GM23338 (cell line): ENCODE results near the gene TNFAIP6. TPM values are rescaled to one million over a fixed set of nuclear protein-coding genes. Genes with fewer than 3 reads are reported as not detected.

ENCODE experiments used
- ATAC-seq: fragments of 200-7000 bp; cut with Tn5 transposase; 3 replicates; pipeline ENCODE4 v1.9.1; 2020
- DNase-seq: peaks from one replicate; pipeline ENCODE4 v3.0.0-alpha.2; 2015; ENCODE audit warnings: low spot score
- H2AFZ ChIP-seq: fragments of 200-600 bp; sonication (generic); 2 replicates; pipeline ENCODE4 v1.8.0; 2016; ENCODE audit warnings: antibody characterized with exemption, mild to moderate bottlenecking, moderate library complexity
- H3F3A ChIP-seq: fragments of 200-600 bp; sonication (generic); replicated peaks from 2 replicates; pipeline ENCODE4 v1.8.0; 2017; ENCODE audit warnings: antibody characterized with exemption, mixed run types, low read depth
- H3K27ac ChIP-seq: fragments of 200-600 bp; sonication (generic); 2 replicates; pipeline ENCODE4 v1.6.1; 2016; ENCODE audit warnings: low read depth
- H3K27me3 ChIP-seq: fragments of 200-600 bp; sonication (generic); 2 replicates; pipeline ENCODE4 v1.8.0; 2016; ENCODE audit warnings: mild to moderate bottlenecking, mixed run types, moderate library complexity; ENCODE audit not compliant: insufficient read depth
- H3K36me3 ChIP-seq: fragments of 200-600 bp; sonication (generic); 2 replicates; pipeline ENCODE4 v1.8.0; 2016; ENCODE audit warnings: mild to moderate bottlenecking; ENCODE audit not compliant: insufficient read depth
- H3K4me1 ChIP-seq: fragments of 200-600 bp; sonication (generic); 2 replicates; pipeline ENCODE4 v1.8.0; 2016; ENCODE audit warnings: mild to moderate bottlenecking, moderate library complexity; ENCODE audit not compliant: insufficient read depth
- H3K4me2 ChIP-seq: fragments of 200-600 bp; sonication (generic); 2 replicates; pipeline ENCODE4 v1.7.1; 2017; ENCODE audit warnings: mixed run types
- H3K4me3 ChIP-seq: fragments of 200-600 bp; sonication (generic); 2 replicates; pipeline ENCODE4 v1.6.1; 2016; ENCODE audit warnings: mixed run types
- H3K79me2 ChIP-seq: fragments of 200-600 bp; sonication (generic); replicated peaks from 2 replicates; pipeline ENCODE4 v1.8.0; 2017; ENCODE audit warnings: mild to moderate bottlenecking; ENCODE audit not compliant: insufficient read depth
- H3K9me2 ChIP-seq: fragments of 200-600 bp; sonication (generic); 2 replicates; pipeline ENCODE4 v1.8.0; 2017; ENCODE audit not compliant: insufficient read depth
- H4K20me1 ChIP-seq: fragments of 200-600 bp; sonication (generic); replicated peaks from 2 replicates; pipeline ENCODE4 v1.8.0; 2017; ENCODE audit warnings: mild to moderate bottlenecking; ENCODE audit not compliant: insufficient read depth
- H3K27ac Mint-ChIP-seq: 2 replicates; pipeline ENCODE4 v1.8.0; 2020; ENCODE audit warnings: inconsistent platforms, mild to moderate bottlenecking, moderate library complexity, mixed read lengths
- H3K27me3 Mint-ChIP-seq: 3 replicates; pipeline ENCODE4 v1.8.0; 2022; ENCODE audit warnings: low read depth, mild to moderate bottlenecking, moderate library complexity, mixed read lengths, inconsistent platforms; ENCODE audit not compliant: insufficient read depth, poor library complexity
- H3K36me3 Mint-ChIP-seq: 3 replicates; pipeline ENCODE4 v1.8.0; 2021; ENCODE audit warnings: low read depth, mild to moderate bottlenecking, inconsistent platforms, moderate library complexity, mixed read lengths
- H3K4me1 Mint-ChIP-seq: 3 replicates; pipeline ENCODE4 v1.8.0; 2020; ENCODE audit warnings: mild to moderate bottlenecking, inconsistent platforms, mixed read lengths
- H3K4me3 Mint-ChIP-seq: 3 replicates; pipeline ENCODE4 v1.8.0; 2021; ENCODE audit warnings: moderate library complexity, mild to moderate bottlenecking, inconsistent platforms, mixed read lengths
- H3K9me3 Mint-ChIP-seq: 3 replicates; pipeline ENCODE4 v1.8.0; 2020; ENCODE audit warnings: moderate library complexity, mild to moderate bottlenecking, inconsistent platforms, mixed read lengths
- CREB1 ChIP-seq: fragments of 250-450 bp; sonication (Bioruptor Pico); IDR thresholded peaks from 2 replicates; pipeline ENCODE4 v1.5.0; 2020; ENCODE audit warnings: low read depth, mild to moderate bottlenecking, moderate library complexity
- EZH2 ChIP-seq: fragments of 200-600 bp; sonication (generic); IDR thresholded peaks from one replicate; pipeline ENCODE4 v1.8.0; 2017; ENCODE audit warnings: antibody characterized with exemption, mild to moderate bottlenecking, low read depth; ENCODE audit not compliant: unreplicated experiment
- EZH2phosphoT487 ChIP-seq: fragments of 200-600 bp; sonication (generic); IDR thresholded peaks from one replicate; pipeline ENCODE4 v1.8.1; 2018; ENCODE audit warnings: antibody characterized with exemption; ENCODE audit not compliant: unreplicated experiment
- JUNB ChIP-seq: IDR thresholded peaks from one replicate; pipeline ENCODE4 v1.6.1; 2016; ENCODE audit warnings: antibody characterized with exemption; ENCODE audit not compliant: unreplicated experiment
- NANOG ChIP-seq: IDR thresholded peaks from 2 replicates; pipeline ENCODE4 v1.6.1; 2016; ENCODE audit warnings: antibody characterized with exemption, borderline replicate concordance
- POLR2AphosphoS5 ChIP-seq: IDR thresholded peaks from 2 replicates; pipeline ENCODE4 v1.6.1; 2016; ENCODE audit warnings: antibody characterized with exemption, low read depth
- STAT1 ChIP-seq: IDR thresholded peaks from one replicate; pipeline ENCODE4 v1.6.1; 2016; ENCODE audit warnings: antibody characterized with exemption; ENCODE audit not compliant: unreplicated experiment
- ZNF114 ChIP-seq: fragments of 250-450 bp; sonication (Bioruptor Pico); IDR thresholded peaks from 2 replicates; pipeline ENCODE4 v1.5.0; 2020; ENCODE audit warnings: mild to moderate bottlenecking, moderate library complexity
- ZNF331 ChIP-seq: fragments of 250-450 bp; sonication (Bioruptor Pico); IDR thresholded peaks from 2 replicates; pipeline ENCODE4 v1.5.0; 2020; ENCODE audit warnings: low read depth, mild to moderate bottlenecking, moderate library complexity
- polyA plus RNA-seq: library from polyadenylated mRNA; unstranded; fragments of >200 nt; fragmentation: Nextera tagmentation; extraction: Ambion mirVana; gene quantifications from 2 replicates; pipeline ENCODE4 v1.2.1, GENCODE V29; 2016
- total RNA-seq: library from RNA; depleted of rRNA; stranded (reverse); fragments of >200 nt; shearing (Covaris generic); gene quantifications from 2 replicates; pipeline ENCODE4 v1.2.3, GENCODE V29; 2014
- TF ChIP-seq, protein P1 (sequence below), 2 experiments: fragments of 200-600 bp in 1 of 2; sonication (generic) in 1 of 2; conservative IDR thresholded peaks; 2 replicates each; pipeline versions ENCODE4 v1.5.1 to v1.6.1; 2016 to 2017; ENCODE audit warnings: antibody characterized with exemption in 2 of 2, low read depth in 2 of 2, mild to moderate bottlenecking in 2 of 2, moderate library complexity in 1 of 2
- TF ChIP-seq, protein P2 (sequence below): IDR thresholded peaks from 2 replicates; pipeline ENCODE4 v1.6.1; 2016; ENCODE audit warnings: antibody characterized with exemption
- TF ChIP-seq, protein P3 (sequence below): IDR thresholded peaks from one replicate; pipeline ENCODE4 v1.6.1; 2018; ENCODE audit warnings: antibody characterized with exemption; ENCODE audit not compliant: unreplicated experiment
- TF ChIP-seq, protein P4 (sequence below): fragments of 250-450 bp; sonication (Bioruptor Pico); IDR thresholded peaks from 2 replicates; pipeline ENCODE4 v1.5.0; 2020; ENCODE audit warnings: mild to moderate bottlenecking, moderate library complexity

The TNFAIP6 gene
- total and polyA plus RNA-seq, 2 experiments from 2014 or later, result 2.9 to 6.1 TPM

DNA sequence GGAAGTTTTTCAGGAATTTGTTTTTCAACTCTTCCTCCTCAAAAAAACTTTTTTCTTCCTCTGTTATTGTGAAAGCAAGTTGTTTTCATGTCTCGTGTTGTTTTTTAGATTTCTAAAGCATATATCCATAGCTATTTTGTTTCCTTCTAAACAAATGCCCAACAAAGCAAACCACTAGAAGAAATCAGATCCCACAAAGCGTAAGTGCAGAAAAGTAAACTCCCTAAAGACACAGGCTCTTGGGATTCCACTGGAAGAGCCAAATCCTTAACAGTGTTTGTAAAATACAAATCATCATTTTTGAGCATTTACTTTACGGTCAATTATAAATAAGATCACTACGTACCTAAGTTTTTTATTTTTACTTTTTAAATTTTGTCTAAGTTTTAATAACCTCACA, 30.6 kb downstream of the TNFAIP6 start:
- Histone ChIP-seq H3K4me3 (no peak overlapping the region), H3K36me3 (no peaks in the 10 kb centered on the region), H3K79me2 (no peaks in the 10 kb centered on the region), H3K27me3 (no peaks in the 10 kb centered on the region), H3K4me1 (no peaks in the 10 kb centered on the region), H3K9me2 (no peaks in the 10 kb centered on the region), H3F3A (no peaks in the 10 kb centered on the region), H3K27ac (no peak overlapping the region), H3K4me2 (no peak overlapping the region), H2AFZ (no peak overlapping the region), H4K20me1 (no peaks in the 10 kb centered on the region)
- Mint-ChIP-seq H3K27ac (no peak overlapping the region), H3K9me3 (no peaks in the 10 kb centered on the region; the same call in 2 of the 3 replicates), H3K4me3 (no peak overlapping the region), H3K4me1 (no peaks in the 10 kb centered on the region), H3K36me3 (no peaks in the 10 kb centered on the region), H3K27me3 (peaks cover 3% of the 10 kb centered on the region)
- ATAC-seq, result no peak
- no peak for DNase-seq
- TF ChIP-seq, protein P1, sequence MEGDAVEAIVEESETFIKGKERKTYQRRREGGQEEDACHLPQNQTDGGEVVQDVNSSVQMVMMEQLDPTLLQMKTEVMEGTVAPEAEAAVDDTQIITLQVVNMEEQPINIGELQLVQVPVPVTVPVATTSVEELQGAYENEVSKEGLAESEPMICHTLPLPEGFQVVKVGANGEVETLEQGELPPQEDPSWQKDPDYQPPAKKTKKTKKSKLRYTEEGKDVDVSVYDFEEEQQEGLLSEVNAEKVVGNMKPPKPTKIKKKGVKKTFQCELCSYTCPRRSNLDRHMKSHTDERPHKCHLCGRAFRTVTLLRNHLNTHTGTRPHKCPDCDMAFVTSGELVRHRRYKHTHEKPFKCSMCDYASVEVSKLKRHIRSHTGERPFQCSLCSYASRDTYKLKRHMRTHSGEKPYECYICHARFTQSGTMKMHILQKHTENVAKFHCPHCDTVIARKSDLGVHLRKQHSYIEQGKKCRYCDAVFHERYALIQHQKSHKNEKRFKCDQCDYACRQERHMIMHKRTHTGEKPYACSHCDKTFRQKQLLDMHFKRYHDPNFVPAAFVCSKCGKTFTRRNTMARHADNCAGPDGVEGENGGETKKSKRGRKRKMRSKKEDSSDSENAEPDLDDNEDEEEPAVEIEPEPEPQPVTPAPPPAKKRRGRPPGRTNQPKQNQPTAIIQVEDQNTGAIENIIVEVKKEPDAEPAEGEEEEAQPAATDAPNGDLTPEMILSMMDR (conservative IDR thresholded peaks at IDR 0.05; ENCODE audit: low read depth in 2 of 2), result no peak
- TF ChIP-seq EZH2phosphoT487 (no peak), POLR2AphosphoS5 (no peak), EZH2 (no peak), JUNB (no peak), ZNF114 (CRISPR knock-in tag) (no peak), STAT1 (no peak), CREB1 (CRISPR knock-in tag) (no peak), NANOG (no peak), ZNF331 (CRISPR knock-in tag) (no peak)
- TF ChIP-seq, protein P2, sequence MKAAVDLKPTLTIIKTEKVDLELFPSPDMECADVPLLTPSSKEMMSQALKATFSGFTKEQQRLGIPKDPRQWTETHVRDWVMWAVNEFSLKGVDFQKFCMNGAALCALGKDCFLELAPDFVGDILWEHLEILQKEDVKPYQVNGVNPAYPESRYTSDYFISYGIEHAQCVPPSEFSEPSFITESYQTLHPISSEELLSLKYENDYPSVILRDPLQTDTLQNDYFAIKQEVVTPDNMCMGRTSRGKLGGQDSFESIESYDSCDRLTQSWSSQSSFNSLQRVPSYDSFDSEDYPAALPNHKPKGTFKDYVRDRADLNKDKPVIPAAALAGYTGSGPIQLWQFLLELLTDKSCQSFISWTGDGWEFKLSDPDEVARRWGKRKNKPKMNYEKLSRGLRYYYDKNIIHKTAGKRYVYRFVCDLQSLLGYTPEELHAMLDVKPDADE, result no peak
- TF ChIP-seq, protein P3, sequence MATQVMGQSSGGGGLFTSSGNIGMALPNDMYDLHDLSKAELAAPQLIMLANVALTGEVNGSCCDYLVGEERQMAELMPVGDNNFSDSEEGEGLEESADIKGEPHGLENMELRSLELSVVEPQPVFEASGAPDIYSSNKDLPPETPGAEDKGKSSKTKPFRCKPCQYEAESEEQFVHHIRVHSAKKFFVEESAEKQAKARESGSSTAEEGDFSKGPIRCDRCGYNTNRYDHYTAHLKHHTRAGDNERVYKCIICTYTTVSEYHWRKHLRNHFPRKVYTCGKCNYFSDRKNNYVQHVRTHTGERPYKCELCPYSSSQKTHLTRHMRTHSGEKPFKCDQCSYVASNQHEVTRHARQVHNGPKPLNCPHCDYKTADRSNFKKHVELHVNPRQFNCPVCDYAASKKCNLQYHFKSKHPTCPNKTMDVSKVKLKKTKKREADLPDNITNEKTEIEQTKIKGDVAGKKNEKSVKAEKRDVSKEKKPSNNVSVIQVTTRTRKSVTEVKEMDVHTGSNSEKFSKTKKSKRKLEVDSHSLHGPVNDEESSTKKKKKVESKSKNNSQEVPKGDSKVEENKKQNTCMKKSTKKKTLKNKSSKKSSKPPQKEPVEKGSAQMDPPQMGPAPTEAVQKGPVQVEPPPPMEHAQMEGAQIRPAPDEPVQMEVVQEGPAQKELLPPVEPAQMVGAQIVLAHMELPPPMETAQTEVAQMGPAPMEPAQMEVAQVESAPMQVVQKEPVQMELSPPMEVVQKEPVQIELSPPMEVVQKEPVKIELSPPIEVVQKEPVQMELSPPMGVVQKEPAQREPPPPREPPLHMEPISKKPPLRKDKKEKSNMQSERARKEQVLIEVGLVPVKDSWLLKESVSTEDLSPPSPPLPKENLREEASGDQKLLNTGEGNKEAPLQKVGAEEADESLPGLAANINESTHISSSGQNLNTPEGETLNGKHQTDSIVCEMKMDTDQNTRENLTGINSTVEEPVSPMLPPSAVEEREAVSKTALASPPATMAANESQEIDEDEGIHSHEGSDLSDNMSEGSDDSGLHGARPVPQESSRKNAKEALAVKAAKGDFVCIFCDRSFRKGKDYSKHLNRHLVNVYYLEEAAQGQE, result no peak
- TF ChIP-seq, protein P4, sequence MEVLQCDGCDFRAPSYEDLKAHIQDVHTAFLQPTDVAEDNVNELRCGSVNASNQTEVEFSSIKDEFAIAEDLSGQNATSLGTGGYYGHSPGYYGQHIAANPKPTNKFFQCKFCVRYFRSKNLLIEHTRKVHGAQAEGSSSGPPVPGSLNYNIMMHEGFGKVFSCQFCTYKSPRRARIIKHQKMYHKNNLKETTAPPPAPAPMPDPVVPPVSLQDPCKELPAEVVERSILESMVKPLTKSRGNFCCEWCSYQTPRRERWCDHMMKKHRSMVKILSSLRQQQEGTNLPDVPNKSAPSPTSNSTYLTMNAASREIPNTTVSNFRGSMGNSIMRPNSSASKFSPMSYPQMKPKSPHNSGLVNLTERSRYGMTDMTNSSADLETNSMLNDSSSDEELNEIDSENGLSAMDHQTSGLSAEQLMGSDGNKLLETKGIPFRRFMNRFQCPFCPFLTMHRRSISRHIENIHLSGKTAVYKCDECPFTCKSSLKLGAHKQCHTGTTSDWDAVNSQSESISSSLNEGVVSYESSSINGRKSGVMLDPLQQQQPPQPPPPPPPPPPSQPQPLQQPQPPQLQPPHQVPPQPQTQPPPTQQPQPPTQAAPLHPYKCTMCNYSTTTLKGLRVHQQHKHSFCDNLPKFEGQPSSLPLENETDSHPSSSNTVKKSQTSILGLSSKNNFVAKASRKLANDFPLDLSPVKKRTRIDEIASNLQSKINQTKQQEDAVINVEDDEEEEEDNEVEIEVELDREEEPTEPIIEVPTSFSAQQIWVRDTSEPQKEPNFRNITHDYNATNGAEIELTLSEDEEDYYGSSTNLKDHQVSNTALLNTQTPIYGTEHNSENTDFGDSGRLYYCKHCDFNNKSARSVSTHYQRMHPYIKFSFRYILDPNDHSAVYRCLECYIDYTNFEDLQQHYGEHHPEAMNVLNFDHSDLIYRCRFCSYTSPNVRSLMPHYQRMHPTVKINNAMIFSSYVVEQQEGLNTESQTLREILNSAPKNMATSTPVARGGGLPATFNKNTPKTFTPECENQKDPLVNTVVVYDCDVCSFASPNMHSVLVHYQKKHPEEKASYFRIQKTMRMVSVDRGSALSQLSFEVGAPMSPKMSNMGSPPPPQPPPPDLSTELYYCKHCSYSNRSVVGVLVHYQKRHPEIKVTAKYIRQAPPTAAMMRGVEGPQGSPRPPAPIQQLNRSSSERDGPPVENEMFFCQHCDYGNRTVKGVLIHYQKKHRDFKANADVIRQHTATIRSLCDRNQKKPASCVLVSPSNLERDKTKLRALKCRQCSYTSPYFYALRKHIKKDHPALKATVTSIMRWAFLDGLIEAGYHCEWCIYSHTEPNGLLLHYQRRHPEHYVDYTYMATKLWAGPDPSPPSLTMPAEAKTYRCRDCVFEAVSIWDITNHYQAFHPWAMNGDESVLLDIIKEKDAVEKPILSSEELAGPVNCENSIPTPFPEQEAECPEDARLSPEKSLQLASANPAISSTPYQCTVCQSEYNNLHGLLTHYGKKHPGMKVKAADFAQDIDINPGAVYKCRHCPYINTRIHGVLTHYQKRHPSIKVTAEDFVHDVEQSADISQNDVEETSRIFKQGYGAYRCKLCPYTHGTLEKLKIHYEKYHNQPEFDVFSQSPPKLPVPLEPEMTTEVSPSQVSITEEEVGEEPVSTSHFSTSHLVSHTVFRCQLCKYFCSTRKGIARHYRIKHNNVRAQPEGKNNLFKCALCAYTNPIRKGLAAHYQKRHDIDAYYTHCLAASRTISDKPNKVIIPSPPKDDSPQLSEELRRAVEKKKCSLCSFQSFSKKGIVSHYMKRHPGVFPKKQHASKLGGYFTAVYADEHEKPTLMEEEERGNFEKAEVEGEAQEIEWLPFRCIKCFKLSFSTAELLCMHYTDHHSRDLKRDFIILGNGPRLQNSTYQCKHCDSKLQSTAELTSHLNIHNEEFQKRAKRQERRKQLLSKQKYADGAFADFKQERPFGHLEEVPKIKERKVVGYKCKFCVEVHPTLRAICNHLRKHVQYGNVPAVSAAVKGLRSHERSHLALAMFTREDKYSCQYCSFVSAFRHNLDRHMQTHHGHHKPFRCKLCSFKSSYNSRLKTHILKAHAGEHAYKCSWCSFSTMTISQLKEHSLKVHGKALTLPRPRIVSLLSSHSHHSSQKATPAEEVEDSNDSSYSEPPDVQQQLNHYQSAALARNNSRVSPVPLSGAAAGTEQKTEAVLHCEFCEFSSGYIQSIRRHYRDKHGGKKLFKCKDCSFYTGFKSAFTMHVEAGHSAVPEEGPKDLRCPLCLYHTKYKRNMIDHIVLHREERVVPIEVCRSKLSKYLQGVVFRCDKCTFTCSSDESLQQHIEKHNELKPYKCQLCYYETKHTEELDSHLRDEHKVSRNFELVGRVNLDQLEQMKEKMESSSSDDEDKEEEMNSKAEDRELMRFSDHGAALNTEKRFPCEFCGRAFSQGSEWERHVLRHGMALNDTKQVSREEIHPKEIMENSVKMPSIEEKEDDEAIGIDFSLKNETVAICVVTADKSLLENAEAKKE (CRISPR knock-in tag), result no peak
